Measurements from ENCODE around the gene CACNA1E. TPM values are rescaled to one million over a fixed set of nuclear protein-coding genes. Genes with fewer than 3 reads are reported as not detected.
"Not testable (repeated sequence)": the region's sequence is repeated elsewhere in the genome, so short reads cannot be mapped to it uniquely, and the experiment has no call there.

Gene CACNA1E
- total RNA-seq, 1 donor from 2014 or later: not detected

- Mint-ChIP-seq H3K36me3 (ENCODE audit: low read depth) (no peaks in the 10 kb centered on the region), H3K4me1 (ENCODE audit: low read depth) (no peaks in the 10 kb centered on the region), H3K4me3 (ENCODE audit: unreplicated experiment) (no peak overlapping the region), H3K9me3 (ENCODE audit: low read depth) (peaks cover 12% of the 10 kb centered on the region), H3K27me3 (ENCODE audit: low read depth) (no peaks in the 10 kb centered on the region), H3K27ac (ENCODE audit: unreplicated experiment) (no peak overlapping the region)
- TF ChIP-seq CTCF (IDR thresholded peaks at IDR 0.05): no peak
- DNase-seq (ENCODE audit: low spot score): no peak
Observed at GRCh38 chr1:181525104-181525721, 41.9 kb downstream of the CACNA1E start.

GRCh38 chr1:181528241-181528640 is 44.9 kb downstream of the CACNA1E start:
- H3K27ac Mint-ChIP-seq (ENCODE audit: unreplicated experiment); H3K27me3 Mint-ChIP-seq (ENCODE audit: low read depth); H3K4me1 Mint-ChIP-seq (ENCODE audit: low read depth); DNase-seq (ENCODE audit: low spot score); H3K36me3 Mint-ChIP-seq (ENCODE audit: low read depth); H3K4me3 Mint-ChIP-seq (ENCODE audit: unreplicated experiment): not testable (repeated sequence)
- peaks cover 12% of the 10 kb centered on the region for H3K9me3 Mint-ChIP-seq (ENCODE audit: low read depth)

GRCh38 chr1:181531441-181531840 is 48.1 kb downstream of the CACNA1E start:
- H3K4me1 Mint-ChIP-seq (ENCODE audit: low read depth): no peaks in the 10 kb centered on the region
- H3K27me3 Mint-ChIP-seq (ENCODE audit: low read depth): no peaks in the 10 kb centered on the region
- H3K4me3 Mint-ChIP-seq (ENCODE audit: unreplicated experiment): no peak overlapping the region
- H3K27ac Mint-ChIP-seq (ENCODE audit: unreplicated experiment): no peak overlapping the region
- TF ChIP-seq CTCF (IDR thresholded peaks at IDR 0.05): no peak
- no peak for DNase-seq (ENCODE audit: low spot score)
- H3K9me3 Mint-ChIP-seq (ENCODE audit: low read depth): peaks cover 12% of the 10 kb centered on the region
- H3K36me3 Mint-ChIP-seq (ENCODE audit: low read depth): no peaks in the 10 kb centered on the region

GRCh38 chr1:181531951-181532600 is 48.8 kb downstream of the CACNA1E start:
- H3K27me3 Mint-ChIP-seq (ENCODE audit: low read depth): no peaks in the 10 kb centered on the region
- no peaks in the 10 kb centered on the region for H3K36me3 Mint-ChIP-seq (ENCODE audit: low read depth)
- no peak overlapping the region for H3K4me3 Mint-ChIP-seq (ENCODE audit: unreplicated experiment)
- no peak for DNase-seq (ENCODE audit: low spot score)
- H3K4me1 Mint-ChIP-seq (ENCODE audit: low read depth): no peaks in the 10 kb centered on the region
- H3K9me3 Mint-ChIP-seq (ENCODE audit: low read depth): peaks cover 12% of the 10 kb centered on the region
- H3K27ac Mint-ChIP-seq (ENCODE audit: unreplicated experiment): no peak overlapping the region
- no peak for TF ChIP-seq CTCF (IDR thresholded peaks at IDR 0.05)

GRCh38 chr1:181538836-181539235 is 55.5 kb downstream of the CACNA1E start:
- TF ChIP-seq CTCF (IDR thresholded peaks at IDR 0.05): no peak
- Mint-ChIP-seq H3K27me3 (ENCODE audit: low read depth) (peaks cover 20% of the 10 kb centered on the region), H3K36me3 (ENCODE audit: low read depth) (no peaks in the 10 kb centered on the region), H3K9me3 (ENCODE audit: low read depth) (no peaks in the 10 kb centered on the region), H3K27ac (ENCODE audit: unreplicated experiment) (no peak overlapping the region), H3K4me3 (ENCODE audit: unreplicated experiment) (no peak overlapping the region), H3K4me1 (ENCODE audit: low read depth) (no peaks in the 10 kb centered on the region)
- no peak for DNase-seq (ENCODE audit: low spot score)

- no peak overlapping the region for H3K27ac Mint-ChIP-seq (ENCODE audit: unreplicated experiment)
- H3K4me3 Mint-ChIP-seq (ENCODE audit: unreplicated experiment): no peak overlapping the region
- DNase-seq (ENCODE audit: low spot score): no peak
- H3K4me1 Mint-ChIP-seq (ENCODE audit: low read depth): no peaks in the 10 kb centered on the region
- no peaks in the 10 kb centered on the region for H3K9me3 Mint-ChIP-seq (ENCODE audit: low read depth)
- peaks cover 23% of the 10 kb centered on the region for H3K27me3 Mint-ChIP-seq (ENCODE audit: low read depth)
- H3K36me3 Mint-ChIP-seq (ENCODE audit: low read depth): no peaks in the 10 kb centered on the region
- no peak for TF ChIP-seq CTCF (IDR thresholded peaks at IDR 0.05)
Observed at GRCh38 chr1:181541458-181541857, 58.1 kb downstream of the CACNA1E start.
